ENCODE results near the gene SELENOW.
"Not testable (repeated sequence)": the region's sequence is repeated elsewhere in the genome, so short reads cannot be mapped to it uniquely, and the experiment has no call there.

SELENOW gene

DNA sequence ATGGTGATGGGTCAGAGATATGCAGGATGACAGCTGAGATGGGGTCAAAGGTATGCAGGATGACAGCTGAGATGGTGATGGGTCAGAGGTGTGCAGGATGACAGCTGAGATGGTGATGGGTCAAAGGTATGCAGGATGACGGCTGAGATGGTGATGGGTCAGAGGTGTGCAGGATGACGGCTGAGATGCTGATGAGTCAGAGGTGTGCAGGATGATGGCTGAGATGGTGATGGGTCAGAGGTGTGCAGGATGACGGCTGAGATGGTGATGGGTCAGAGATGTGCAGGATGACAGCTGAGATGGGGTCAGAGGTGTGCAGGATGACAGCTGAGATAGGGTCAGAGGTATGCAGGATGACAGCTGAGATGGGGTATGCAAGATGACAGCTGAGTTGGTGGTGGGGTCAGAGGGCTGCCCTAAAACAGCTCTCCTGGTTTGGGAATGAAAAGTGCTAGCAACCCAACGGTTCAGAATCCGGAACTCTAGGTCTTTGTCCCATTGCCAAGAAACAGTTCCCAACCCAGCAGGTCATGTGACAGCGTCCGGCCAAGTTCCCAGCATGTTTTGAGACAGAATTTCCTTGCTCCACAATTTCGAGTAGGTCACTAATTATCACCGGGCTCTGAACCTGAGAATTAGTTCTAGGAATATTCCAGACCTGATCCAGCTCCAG, 3.2 kb downstream of the SELENOW start:
- Histone ChIP-seq H3K9me3 (no peaks in the 10 kb centered on the region), H3K4me3 (peak overlapping the region; percentile 9 to 85), H3K4me1 (peaks cover 0 to 57% (median 41%) of the 10 kb centered on the region in 4 donors), H3K36me3 (peaks cover 51 to 59% (median 55%) of the 10 kb centered on the region in 3 donors), H3K27me3 (no peaks in the 10 kb centered on the region), H3K27ac (peak overlapping the region; percentile 96 to 100)
- TF ChIP-seq, protein P1, sequence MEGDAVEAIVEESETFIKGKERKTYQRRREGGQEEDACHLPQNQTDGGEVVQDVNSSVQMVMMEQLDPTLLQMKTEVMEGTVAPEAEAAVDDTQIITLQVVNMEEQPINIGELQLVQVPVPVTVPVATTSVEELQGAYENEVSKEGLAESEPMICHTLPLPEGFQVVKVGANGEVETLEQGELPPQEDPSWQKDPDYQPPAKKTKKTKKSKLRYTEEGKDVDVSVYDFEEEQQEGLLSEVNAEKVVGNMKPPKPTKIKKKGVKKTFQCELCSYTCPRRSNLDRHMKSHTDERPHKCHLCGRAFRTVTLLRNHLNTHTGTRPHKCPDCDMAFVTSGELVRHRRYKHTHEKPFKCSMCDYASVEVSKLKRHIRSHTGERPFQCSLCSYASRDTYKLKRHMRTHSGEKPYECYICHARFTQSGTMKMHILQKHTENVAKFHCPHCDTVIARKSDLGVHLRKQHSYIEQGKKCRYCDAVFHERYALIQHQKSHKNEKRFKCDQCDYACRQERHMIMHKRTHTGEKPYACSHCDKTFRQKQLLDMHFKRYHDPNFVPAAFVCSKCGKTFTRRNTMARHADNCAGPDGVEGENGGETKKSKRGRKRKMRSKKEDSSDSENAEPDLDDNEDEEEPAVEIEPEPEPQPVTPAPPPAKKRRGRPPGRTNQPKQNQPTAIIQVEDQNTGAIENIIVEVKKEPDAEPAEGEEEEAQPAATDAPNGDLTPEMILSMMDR (IDR thresholded peaks at IDR 0.05): no peak
- intact Hi-C loops (cut with DNase I; ENCODE audit: low total_unique reads): no loop called here
- DNase-seq: peak; percentile 80 to 81

- Histone ChIP-seq H3K4me3 (no peak overlapping the region), H3K27ac (peak overlapping the region in 1 of 2 donors; percentile 34), H3K9me3 (no peaks in the 10 kb centered on the region), H3K36me3 (peaks cover 44 to 63% (median 50%) of the 10 kb centered on the region in 3 donors), H3K27me3 (no peaks in the 10 kb centered on the region), H3K4me1 (peaks cover 0 to 27% (median 21%) of the 10 kb centered on the region in 4 donors)
- intact Hi-C loops (cut with DNase I; ENCODE audit: low total_unique reads): loop anchor here (2.0 to 5.0 kb wide), 2 partner anchors 20 to 74 kb away; partner anchors contain the start of gene EHD2
- TF ChIP-seq, protein P1 (IDR thresholded peaks at IDR 0.05): no peak
- DNase-seq: no peak
These were observed 8.1 kb downstream of the SELENOW start for GRCh38 chr19:47786566-47786965.

- DNase-seq, H3K9me3 ChIP-seq, H3K27me3 ChIP-seq, H3K4me3 ChIP-seq: not testable (repeated sequence)
- intact Hi-C loops (cut with DNase I; ENCODE audit: low total_unique reads): loop anchor here (2.0 to 5.0 kb wide), 2 partner anchors 21 to 75 kb away; partner anchors contain the start of gene EHD2
- Histone ChIP-seq H3K4me1 (peaks cover 0 to 20% (median 14%) of the 10 kb centered on the region in 4 donors), H3K36me3 (peaks cover 44 to 59% (median 49%) of the 10 kb centered on the region in 3 donors), H3K27ac (peak overlapping the region in 1 of 2 donors; percentile 34)
These were observed 8.8 kb downstream of the SELENOW start for GRCh38 chr19:47787307-47787706.

- H3K4me1 ChIP-seq, H3K9me3 ChIP-seq, H3K4me3 ChIP-seq, H3K27ac ChIP-seq, H3K27me3 ChIP-seq, DNase-seq: not testable (repeated sequence)
- intact Hi-C loops (cut with DNase I; ENCODE audit: low total_unique reads): loop anchor here (5.0 kb wide), 1 partner anchor 78 kb away; the partner anchor contains the start of gene EHD2
- H3K36me3 ChIP-seq: peaks cover 21 to 34% (median 24%) of the 10 kb centered on the region in 3 donors
These were observed 11.3 kb downstream of the SELENOW start for GRCh38 chr19:47789811-47790210.

GRCh38 chr19:47790398-47790814, 11.9 kb downstream of the SELENOW start:
- intact Hi-C loops (cut with DNase I; ENCODE audit: low total_unique reads): no loop called here
- Histone ChIP-seq H3K9me3 (no peaks in the 10 kb centered on the region), H3K4me1 (peaks cover 0 to 6% (median 0%) of the 10 kb centered on the region in 4 donors), H3K27ac (no peak overlapping the region), H3K36me3 (peaks cover 15 to 28% (median 18%) of the 10 kb centered on the region in 3 donors), H3K27me3 (no peaks in the 10 kb centered on the region), H3K4me3 (no peak overlapping the region)
- DNase-seq: peak; percentile 79 to 86
- TF ChIP-seq, protein P1 (IDR thresholded peaks at IDR 0.05): peak; percentile 72 to 88

DNA sequence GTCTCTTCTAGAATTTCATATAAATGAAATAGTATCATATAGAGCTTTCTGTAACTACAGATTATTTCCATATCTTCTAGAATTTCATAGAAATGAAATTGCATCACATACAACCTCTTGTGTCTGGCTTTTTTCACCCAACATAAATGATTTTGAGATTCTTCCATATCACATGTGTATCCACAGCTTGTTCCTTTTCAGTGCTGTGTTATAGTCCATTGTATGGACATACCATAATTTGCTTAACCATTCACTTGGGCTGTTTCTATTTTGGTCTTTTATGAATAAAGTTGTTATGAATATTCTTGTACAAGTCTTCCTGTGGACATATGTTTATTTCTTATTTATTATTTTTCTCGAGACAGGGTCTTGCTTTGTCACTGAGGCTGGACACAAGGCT, 14.1 kb downstream of the SELENOW start:
- H3K27me3 ChIP-seq: no peaks in the 10 kb centered on the region
- no peak overlapping the region for H3K27ac ChIP-seq
- no peak overlapping the region for H3K4me3 ChIP-seq
- TF ChIP-seq, protein P1 (IDR thresholded peaks at IDR 0.05): no peak
- DNase-seq: no peak
- no peaks in the 10 kb centered on the region for H3K9me3 ChIP-seq
- intact Hi-C loops (cut with DNase I; ENCODE audit: low total_unique reads): no loop called here
- peaks cover 0 to 8% (median 0%) of the 10 kb centered on the region in 3 donors for H3K36me3 ChIP-seq
- peaks cover 0 to 8% (median 3%) of the 10 kb centered on the region in 4 donors for H3K4me1 ChIP-seq

Measured in tibial artery (tissue), 4 donors.